HepG2 (cell line): ENCODE measurements around the gene LEAP2. TPM values are rescaled to one million over a fixed set of nuclear protein-coding genes. Genes with fewer than 3 reads are reported as not detected.

Experiments used
- ATF7 ChIP-seq, 2 experiments: fragments of 450-650 bp in 1 of 2; sonication (generic) in 1 of 2; formaldehyde crosslinking in 1 of 2; IDR thresholded peaks; 2 replicates each; pipeline versions ENCODE4 v1.4.0 to v1.6.1; 2016 to 2020; ENCODE audit warnings: antibody characterized with exemption in 1 of 2, mild to moderate bottlenecking in 1 of 2, missing genetic modification reagents in 1 of 2
- FOXA1 ChIP-seq, 2 experiments: fragments of 450-650 bp in 1 of 2; sonication (generic) in 1 of 2; formaldehyde crosslinking in 1 of 2; IDR thresholded peaks; 2 replicates each; pipeline versions ENCODE4 v1.4.0 to v1.6.1; 2016 to 2020; ENCODE audit warnings: missing genetic modification reagents in 1 of 2
- FOXK2 ChIP-seq: fragments of 450-650 bp; IDR thresholded peaks from 2 replicates; pipeline ENCODE4 v1.6.1; 2016
- HNRNPH1 ChIP-seq: fragments of 200-400 bp; formaldehyde crosslinking; optimal IDR thresholded peaks from 2 replicates; pipeline ENCODE3; 2017; ENCODE audit warnings: mild to moderate bottlenecking, low read depth, low read length
- KDM4B ChIP-seq: sonication (generic); formaldehyde crosslinking; IDR thresholded peaks from 2 replicates; pipeline ENCODE4 v1.4.0; 2020; ENCODE audit warnings: missing genetic modification reagents
- ZKSCAN8 ChIP-seq: IDR thresholded peaks from 2 replicates; pipeline ENCODE4 v1.6.1; 2016; ENCODE audit warnings: borderline replicate concordance, missing genetic modification reagents, missing compliant biosample characterization
- ZNF12 ChIP-seq: sonication (generic); formaldehyde crosslinking; IDR thresholded peaks from 2 replicates; pipeline ENCODE4 v1.5.0; 2020; ENCODE audit warnings: missing genetic modification reagents
- ZNF333 ChIP-seq: sonication (generic); formaldehyde crosslinking; IDR thresholded peaks from 2 replicates; pipeline ENCODE4 v1.4.0; 2020; ENCODE audit warnings: mild to moderate bottlenecking, missing genetic modification reagents, borderline replicate concordance
- ZNF441 ChIP-seq: sonication (generic); formaldehyde crosslinking; IDR thresholded peaks from 2 replicates; pipeline ENCODE4 v1.7.0; 2021; ENCODE audit warnings: missing genetic modification reagents, borderline replicate concordance
- ZNF660 ChIP-seq: sonication (generic); formaldehyde crosslinking; IDR thresholded peaks from 2 replicates; pipeline ENCODE4 v1.5.1; 2020; ENCODE audit warnings: mild to moderate bottlenecking, low read depth, missing genetic modification reagents, borderline replicate concordance
- ZNF83 ChIP-seq: sonication (generic); formaldehyde crosslinking; IDR thresholded peaks from 2 replicates; pipeline ENCODE4 v1.4.0; 2020; ENCODE audit warnings: missing genetic modification reagents, mild to moderate bottlenecking, borderline replicate concordance
- ZSCAN20 ChIP-seq: sonication (generic); formaldehyde crosslinking; IDR thresholded peaks from 2 replicates; pipeline ENCODE4 v1.4.0; 2020; ENCODE audit warnings: missing genetic modification reagents, mild to moderate bottlenecking, borderline replicate concordance
- polyA plus RNA-seq, 8 experiments: library from polyadenylated mRNA; depleted of rRNA in 3 of 8; stranded (reverse) in 7 of 8; unstranded in 1 of 8; fragments of >200 nt; fragmentation: Illumina TruSeq in 4 of 8; extraction: Trizol in 4 of 8; gene quantifications; 2 replicates each; pipeline versions ENCODE4 v1.2.1 to v1.2.3, GENCODE V29; 2011 to 2016; ENCODE audit warnings: low read depth in 4 of 8, missing spikeins in 1 of 8, mixed read lengths in 1 of 8; ENCODE audit not compliant: insufficient read depth in 1 of 8
- total RNA-seq, 5 experiments: library from RNA; depleted of rRNA; stranded (reverse); fragments of >200 nt; fragmentation: Illumina TruSeq; extraction: Trizol; gene quantifications; 2 replicates each; pipeline ENCODE4 v1.2.3, GENCODE V29; 2016; ENCODE audit warnings: low read depth in 1 of 5
- TF ChIP-seq, protein P1 (sequence below): sonication (generic); formaldehyde crosslinking; IDR thresholded peaks from 2 replicates; pipeline ENCODE4; 2020; ENCODE audit warnings: missing genetic modification reagents, mild to moderate bottlenecking, borderline replicate concordance
- TF ChIP-seq, protein P2 (sequence below): sonication (generic); formaldehyde crosslinking; IDR thresholded peaks from 2 replicates; pipeline ENCODE4 v1.5.0; 2020; ENCODE audit warnings: missing genetic modification reagents
- TF ChIP-seq, protein P3 (sequence below): sonication (generic); formaldehyde crosslinking; IDR thresholded peaks from 2 replicates; pipeline ENCODE4 v1.4.0; 2020; ENCODE audit warnings: missing genetic modification reagents
- TF ChIP-seq, protein P4 (sequence below): IDR thresholded peaks from 2 replicates; pipeline ENCODE4 v1.6.1; 2016; ENCODE audit warnings: low read depth, missing genetic modification reagents, missing compliant biosample characterization

LEAP2 gene
- total and polyA plus RNA-seq, 2 of the 13 experiments (the other 11 are each of a cell fraction or from before 2014, with no cell fraction given), result 23.9 to 51.9 TPM

DNA sequence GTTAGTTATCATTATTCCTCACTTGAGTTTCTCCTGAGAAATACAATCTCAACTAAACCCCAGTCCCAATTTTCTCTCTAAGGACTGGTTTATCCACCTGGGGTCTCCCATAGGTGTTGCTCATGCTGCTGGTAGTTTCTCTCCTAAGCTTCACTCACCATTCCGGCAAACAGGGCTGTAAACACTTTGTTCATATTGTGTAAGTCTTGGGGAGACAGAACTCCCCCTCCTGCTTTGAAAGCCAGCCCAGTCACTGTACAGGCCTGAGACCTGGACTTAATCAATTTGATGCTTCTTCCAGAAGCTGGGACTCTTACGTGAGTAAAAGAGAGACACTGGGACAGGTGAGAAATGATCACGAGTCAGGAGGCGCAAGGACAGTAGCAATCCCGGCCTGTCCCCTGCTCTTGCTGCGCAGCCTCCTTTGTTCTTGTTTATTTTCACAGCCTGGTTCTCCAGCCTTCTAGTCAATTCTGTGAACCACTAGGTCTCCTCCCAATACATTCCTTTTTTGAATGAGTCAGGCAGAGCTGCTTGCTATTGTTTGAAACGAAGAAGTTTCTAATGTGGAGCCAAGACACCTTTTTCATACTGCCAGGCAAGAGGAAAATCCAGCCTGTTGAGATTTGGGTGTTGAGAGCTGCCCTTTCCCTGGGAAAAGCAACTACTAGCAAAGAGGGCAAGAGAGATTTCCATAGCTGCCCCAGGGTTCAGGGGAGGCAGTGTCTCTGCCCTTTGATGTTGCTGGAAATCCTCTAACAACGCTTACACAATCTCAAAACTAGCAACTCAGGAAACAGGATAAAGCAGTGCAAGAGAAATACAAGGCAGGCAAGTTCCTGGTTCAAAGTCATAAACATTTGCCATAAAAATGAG lies 33.8 kb upstream of the LEAP2 start (continued):
- TF ChIP-seq, protein P1, sequence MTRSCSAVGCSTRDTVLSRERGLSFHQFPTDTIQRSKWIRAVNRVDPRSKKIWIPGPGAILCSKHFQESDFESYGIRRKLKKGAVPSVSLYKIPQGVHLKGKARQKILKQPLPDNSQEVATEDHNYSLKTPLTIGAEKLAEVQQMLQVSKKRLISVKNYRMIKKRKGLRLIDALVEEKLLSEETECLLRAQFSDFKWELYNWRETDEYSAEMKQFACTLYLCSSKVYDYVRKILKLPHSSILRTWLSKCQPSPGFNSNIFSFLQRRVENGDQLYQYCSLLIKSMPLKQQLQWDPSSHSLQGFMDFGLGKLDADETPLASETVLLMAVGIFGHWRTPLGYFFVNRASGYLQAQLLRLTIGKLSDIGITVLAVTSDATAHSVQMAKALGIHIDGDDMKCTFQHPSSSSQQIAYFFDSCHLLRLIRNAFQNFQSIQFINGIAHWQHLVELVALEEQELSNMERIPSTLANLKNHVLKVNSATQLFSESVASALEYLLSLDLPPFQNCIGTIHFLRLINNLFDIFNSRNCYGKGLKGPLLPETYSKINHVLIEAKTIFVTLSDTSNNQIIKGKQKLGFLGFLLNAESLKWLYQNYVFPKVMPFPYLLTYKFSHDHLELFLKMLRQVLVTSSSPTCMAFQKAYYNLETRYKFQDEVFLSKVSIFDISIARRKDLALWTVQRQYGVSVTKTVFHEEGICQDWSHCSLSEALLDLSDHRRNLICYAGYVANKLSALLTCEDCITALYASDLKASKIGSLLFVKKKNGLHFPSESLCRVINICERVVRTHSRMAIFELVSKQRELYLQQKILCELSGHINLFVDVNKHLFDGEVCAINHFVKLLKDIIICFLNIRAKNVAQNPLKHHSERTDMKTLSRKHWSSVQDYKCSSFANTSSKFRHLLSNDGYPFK, result no peak
- TF ChIP-seq HNRNPH1, result no peak
- TF ChIP-seq ZNF660 (CRISPR knock-in tag), result no peak
- TF ChIP-seq, protein P2, sequence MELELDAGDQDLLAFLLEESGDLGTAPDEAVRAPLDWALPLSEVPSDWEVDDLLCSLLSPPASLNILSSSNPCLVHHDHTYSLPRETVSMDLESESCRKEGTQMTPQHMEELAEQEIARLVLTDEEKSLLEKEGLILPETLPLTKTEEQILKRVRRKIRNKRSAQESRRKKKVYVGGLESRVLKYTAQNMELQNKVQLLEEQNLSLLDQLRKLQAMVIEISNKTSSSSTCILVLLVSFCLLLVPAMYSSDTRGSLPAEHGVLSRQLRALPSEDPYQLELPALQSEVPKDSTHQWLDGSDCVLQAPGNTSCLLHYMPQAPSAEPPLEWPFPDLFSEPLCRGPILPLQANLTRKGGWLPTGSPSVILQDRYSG (CRISPR knock-in tag), result no peak
- TF ChIP-seq ZKSCAN8, result peak; percentile 85
- TF ChIP-seq FOXA1 (IDR thresholded peaks at IDR 0.05), result no peak
- TF ChIP-seq FOXA1 (CRISPR knock-in tag; IDR thresholded peaks at IDR 0.05), result peak; percentile 30; the same call in 1 of the 2 replicates
- TF ChIP-seq ZNF12 (CRISPR knock-in tag), result no peak
- TF ChIP-seq, protein P3, sequence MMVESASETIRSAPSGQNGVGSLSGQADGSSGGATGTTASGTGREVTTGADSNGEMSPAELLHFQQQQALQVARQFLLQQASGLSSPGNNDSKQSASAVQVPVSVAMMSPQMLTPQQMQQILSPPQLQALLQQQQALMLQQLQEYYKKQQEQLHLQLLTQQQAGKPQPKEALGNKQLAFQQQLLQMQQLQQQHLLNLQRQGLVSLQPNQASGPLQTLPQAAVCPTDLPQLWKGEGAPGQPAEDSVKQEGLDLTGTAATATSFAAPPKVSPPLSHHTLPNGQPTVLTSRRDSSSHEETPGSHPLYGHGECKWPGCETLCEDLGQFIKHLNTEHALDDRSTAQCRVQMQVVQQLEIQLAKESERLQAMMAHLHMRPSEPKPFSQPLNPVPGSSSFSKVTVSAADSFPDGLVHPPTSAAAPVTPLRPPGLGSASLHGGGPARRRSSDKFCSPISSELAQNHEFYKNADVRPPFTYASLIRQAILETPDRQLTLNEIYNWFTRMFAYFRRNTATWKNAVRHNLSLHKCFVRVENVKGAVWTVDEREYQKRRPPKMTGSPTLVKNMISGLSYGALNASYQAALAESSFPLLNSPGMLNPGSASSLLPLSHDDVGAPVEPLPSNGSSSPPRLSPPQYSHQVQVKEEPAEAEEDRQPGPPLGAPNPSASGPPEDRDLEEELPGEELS (CRISPR knock-in tag), result peak; percentile 88
- peak; percentile 3; the same call in 1 of the 2 replicates for TF ChIP-seq FOXK2
- no peak for TF ChIP-seq ZNF83 (CRISPR knock-in tag)
- TF ChIP-seq, protein P4, sequence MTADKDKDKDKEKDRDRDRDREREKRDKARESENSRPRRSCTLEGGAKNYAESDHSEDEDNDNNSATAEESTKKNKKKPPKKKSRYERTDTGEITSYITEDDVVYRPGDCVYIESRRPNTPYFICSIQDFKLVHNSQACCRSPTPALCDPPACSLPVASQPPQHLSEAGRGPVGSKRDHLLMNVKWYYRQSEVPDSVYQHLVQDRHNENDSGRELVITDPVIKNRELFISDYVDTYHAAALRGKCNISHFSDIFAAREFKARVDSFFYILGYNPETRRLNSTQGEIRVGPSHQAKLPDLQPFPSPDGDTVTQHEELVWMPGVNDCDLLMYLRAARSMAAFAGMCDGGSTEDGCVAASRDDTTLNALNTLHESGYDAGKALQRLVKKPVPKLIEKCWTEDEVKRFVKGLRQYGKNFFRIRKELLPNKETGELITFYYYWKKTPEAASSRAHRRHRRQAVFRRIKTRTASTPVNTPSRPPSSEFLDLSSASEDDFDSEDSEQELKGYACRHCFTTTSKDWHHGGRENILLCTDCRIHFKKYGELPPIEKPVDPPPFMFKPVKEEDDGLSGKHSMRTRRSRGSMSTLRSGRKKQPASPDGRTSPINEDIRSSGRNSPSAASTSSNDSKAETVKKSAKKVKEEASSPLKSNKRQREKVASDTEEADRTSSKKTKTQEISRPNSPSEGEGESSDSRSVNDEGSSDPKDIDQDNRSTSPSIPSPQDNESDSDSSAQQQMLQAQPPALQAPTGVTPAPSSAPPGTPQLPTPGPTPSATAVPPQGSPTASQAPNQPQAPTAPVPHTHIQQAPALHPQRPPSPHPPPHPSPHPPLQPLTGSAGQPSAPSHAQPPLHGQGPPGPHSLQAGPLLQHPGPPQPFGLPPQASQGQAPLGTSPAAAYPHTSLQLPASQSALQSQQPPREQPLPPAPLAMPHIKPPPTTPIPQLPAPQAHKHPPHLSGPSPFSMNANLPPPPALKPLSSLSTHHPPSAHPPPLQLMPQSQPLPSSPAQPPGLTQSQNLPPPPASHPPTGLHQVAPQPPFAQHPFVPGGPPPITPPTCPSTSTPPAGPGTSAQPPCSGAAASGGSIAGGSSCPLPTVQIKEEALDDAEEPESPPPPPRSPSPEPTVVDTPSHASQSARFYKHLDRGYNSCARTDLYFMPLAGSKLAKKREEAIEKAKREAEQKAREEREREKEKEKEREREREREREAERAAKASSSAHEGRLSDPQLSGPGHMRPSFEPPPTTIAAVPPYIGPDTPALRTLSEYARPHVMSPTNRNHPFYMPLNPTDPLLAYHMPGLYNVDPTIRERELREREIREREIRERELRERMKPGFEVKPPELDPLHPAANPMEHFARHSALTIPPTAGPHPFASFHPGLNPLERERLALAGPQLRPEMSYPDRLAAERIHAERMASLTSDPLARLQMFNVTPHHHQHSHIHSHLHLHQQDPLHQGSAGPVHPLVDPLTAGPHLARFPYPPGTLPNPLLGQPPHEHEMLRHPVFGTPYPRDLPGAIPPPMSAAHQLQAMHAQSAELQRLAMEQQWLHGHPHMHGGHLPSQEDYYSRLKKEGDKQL (CRISPR knock-in tag), result no peak
- peak; percentile 43; the same call in 1 of the 2 replicates for TF ChIP-seq ZNF441
- TF ChIP-seq ZSCAN20 (CRISPR knock-in tag), result no peak
- no peak for TF ChIP-seq ZNF333 (CRISPR knock-in tag)
- TF ChIP-seq KDM4B (CRISPR knock-in tag), result peak; percentile 16; the same call in 1 of the 2 replicates
- no peak for TF ChIP-seq ATF7 (IDR thresholded peaks at IDR 0.05)
- TF ChIP-seq ATF7 (CRISPR knock-in tag; IDR thresholded peaks at IDR 0.05), result no peak
